H1 (cell line): ENCODE results near the gene RGS21. TPM values are rescaled to one million over a fixed set of nuclear protein-coding genes. Genes with fewer than 3 reads are reported as not detected.

Experiments
- CTCF ChIA-PET: fragments of 300-600 bp; sonication (Branson Sonifier 250); formaldehyde crosslinking; loops from one replicate; lab custom pipeline; 2021; ENCODE audit not compliant: partially characterized antibody; lab: Charles Lee
- POLR2A ChIA-PET: fragments of 300-600 bp; sonication (Branson Sonifier 250); formaldehyde crosslinking; loops from one replicate; lab custom pipeline; 2021; ENCODE audit warnings: inconsistent platforms; ENCODE audit not compliant: partially characterized antibody; lab: Charles Lee
- DNase-seq, 2 experiments: peaks; one replicate each; pipeline versions ENCODE4 v3.0.0 to v3.0.0-alpha.2; 2010 to 2022; ENCODE audit warnings: low spot score in 2 of 2, low read depth in 1 of 2, mixed read lengths in 1 of 2
- FAIRE-seq: peaks from 2 replicates; lab custom pipeline; 2011; peaks lifted over from hg19 to GRCh38; lab: Jason Lieb, UNC
- H2AFZ ChIP-seq: 2 replicates; pipeline ENCODE4 v1.8.1; 2012; ENCODE audit warnings: low read length, inconsistent platforms
- H2AK5ac ChIP-seq: 2 replicates; pipeline ENCODE4 v1.6.1; 2013; ENCODE audit warnings: low read depth, low read length
- H2BK120ac ChIP-seq: replicated peaks from 2 replicates; pipeline ENCODE3; 2013; ENCODE audit warnings: low read depth, low read length, inconsistent platforms
- H2BK12ac ChIP-seq: 2 replicates; pipeline ENCODE4 v1.6.1; 2013; ENCODE audit warnings: low read depth, low read length
- H2BK15ac ChIP-seq: 2 replicates; pipeline ENCODE4 v1.6.1; 2013; ENCODE audit warnings: low read length
- H2BK20ac ChIP-seq: 2 replicates; pipeline ENCODE4 v1.6.1; 2013; ENCODE audit warnings: low read length
- H2BK5ac ChIP-seq: 2 replicates; pipeline ENCODE4 v1.6.1; 2013; ENCODE audit warnings: low read depth, low read length
- H3K14ac ChIP-seq: 2 replicates; pipeline ENCODE4 v1.6.1; 2013; ENCODE audit warnings: inconsistent platforms; ENCODE audit not compliant: insufficient read length
- H3K18ac ChIP-seq: 2 replicates; pipeline ENCODE4 v1.6.1; 2013; ENCODE audit warnings: low read length; ENCODE audit errors: extremely low read depth
- H3K23ac ChIP-seq: 2 replicates; pipeline ENCODE4 v1.6.1; 2013; ENCODE audit warnings: inconsistent platforms; ENCODE audit not compliant: insufficient read length
- H3K23me2 ChIP-seq: 2 replicates; pipeline ENCODE4 v1.6.1; 2013; ENCODE audit warnings: low read depth, low read length
- H3K27ac ChIP-seq: 2 replicates; pipeline ENCODE4 v1.6.1; 2011; ENCODE audit warnings: low read depth, low read length, inconsistent platforms
- H3K27me3 ChIP-seq, 4 experiments: replicated peaks in 1 of 4; 1 replicate in 1 of 4; 2 replicates in 3 of 4; pipeline versions ENCODE4 v1.6.1 to v1.8.1; 2011 to 2013; ENCODE audit warnings: low read length in 3 of 4, mild to moderate bottlenecking in 3 of 4, inconsistent platforms in 2 of 4, mixed read lengths in 2 of 4, moderate library complexity in 1 of 4; ENCODE audit not compliant: control insufficient read depth in 3 of 4, insufficient read depth in 3 of 4; ENCODE audit errors: extremely low read depth in 1 of 4
- H3K36me3 ChIP-seq, 4 experiments: 2 replicates each; pipeline versions ENCODE4 v1.6.1 to v1.8.1; 2011 to 2013; ENCODE audit warnings: mild to moderate bottlenecking in 4 of 4, low read length in 3 of 4, moderate library complexity in 2 of 4, control low read depth in 1 of 4, inconsistent platforms in 1 of 4; ENCODE audit not compliant: insufficient read depth in 4 of 4, control insufficient read depth in 2 of 4
- H3K4ac ChIP-seq: replicated peaks from 2 replicates; pipeline ENCODE3; 2013; ENCODE audit warnings: low read length, low read depth, mixed read lengths, inconsistent platforms; ENCODE audit not compliant: insufficient read length
- H3K4me1 ChIP-seq, 4 experiments: replicated peaks in 1 of 4; 1 replicate in 1 of 4; 2 replicates in 3 of 4; pipeline versions ENCODE4 v1.6.1 to v1.8.1; 2011 to 2013; ENCODE audit warnings: low read length in 3 of 4, inconsistent platforms in 2 of 4, mixed read lengths in 1 of 4; ENCODE audit not compliant: insufficient read depth in 4 of 4, control insufficient read depth in 3 of 4
- H3K4me2 ChIP-seq, 2 experiments: 2 replicates each; pipeline versions ENCODE4 v1.6.1 to v1.8.1; 2011 to 2013; ENCODE audit warnings: low read depth in 2 of 2, low read length in 2 of 2, control low read depth in 1 of 2, inconsistent platforms in 1 of 2, mild to moderate bottlenecking in 1 of 2; ENCODE audit not compliant: insufficient read depth in 1 of 2
- H3K4me3 ChIP-seq, 4 experiments: fragments of 200-600, 300-600 bp in 1 of 4; sonication (generic), shearing (Covaris generic), sonication (Bioruptor Twin) in 1 of 4; 2 replicates each; pipeline versions ENCODE4 v1.5.1 to v1.8.1; 2011 to 2016; ENCODE audit warnings: low read length in 4 of 4, low read depth in 3 of 4, control low read depth in 2 of 4, inconsistent platforms in 2 of 4, mild to moderate bottlenecking in 2 of 4, mixed read lengths in 1 of 4, moderate library complexity in 1 of 4; ENCODE audit not compliant: insufficient read depth in 2 of 4; ENCODE audit errors: extremely low read depth in 1 of 4
- H3K56ac ChIP-seq: replicated peaks from 2 replicates; pipeline ENCODE3; 2013; ENCODE audit warnings: low read depth, mild to moderate bottlenecking, mixed read lengths, low read length, inconsistent platforms; ENCODE audit not compliant: insufficient read length
- H3K79me1 ChIP-seq: 2 replicates; pipeline ENCODE4 v1.6.1; 2013; ENCODE audit warnings: low read depth, low read length, control low read depth
- H3K79me2 ChIP-seq, 2 experiments: 2 replicates each; pipeline versions ENCODE4 v1.6.1 to v1.8.1; 2012 to 2013; ENCODE audit warnings: low read length in 2 of 2, mild to moderate bottlenecking in 2 of 2, inconsistent platforms in 1 of 2; ENCODE audit not compliant: insufficient read depth in 2 of 2, control insufficient read depth in 1 of 2
- H3K9ac ChIP-seq, 4 experiments: replicated peaks in 1 of 4; 1 replicate in 1 of 4; 2 replicates in 3 of 4; pipeline versions ENCODE4 v1.6.1 to v1.8.1; 2011 to 2013; ENCODE audit warnings: low read depth in 3 of 4, low read length in 3 of 4, control low read depth in 2 of 4, mild to moderate bottlenecking in 2 of 4, moderate library complexity in 2 of 4, inconsistent platforms in 1 of 4; ENCODE audit errors: extremely low read depth in 1 of 4
- H3K9me3 ChIP-seq, 2 experiments: 2 replicates each; pipeline versions ENCODE4 v1.6.1 to v1.8.1; 2012 to 2013; ENCODE audit warnings: mild to moderate bottlenecking in 2 of 2, moderate library complexity in 2 of 2, control low read depth in 1 of 2, inconsistent platforms in 1 of 2, low read depth in 1 of 2, low read length in 1 of 2, mixed read lengths in 1 of 2; ENCODE audit not compliant: insufficient read depth in 2 of 2
- H4K20me1 ChIP-seq, 2 experiments: replicated peaks in 1 of 2; 2 replicates each; pipeline versions ENCODE3 to v1.8.1; 2011 to 2013; ENCODE audit warnings: inconsistent platforms in 2 of 2, low read length in 2 of 2, mild to moderate bottlenecking in 1 of 2; ENCODE audit not compliant: insufficient read depth in 2 of 2, control insufficient read depth in 1 of 2
- H4K5ac ChIP-seq: 2 replicates; pipeline ENCODE4 v1.6.1; 2013; ENCODE audit warnings: low read length, low read depth, mixed read lengths, inconsistent platforms; ENCODE audit not compliant: insufficient read length
- H4K8ac ChIP-seq: 2 replicates; pipeline ENCODE4 v1.8.0; 2013; ENCODE audit warnings: mild to moderate bottlenecking, moderate library complexity, low read length, inconsistent platforms; ENCODE audit not compliant: insufficient read depth; ENCODE audit errors: extremely low read depth
- H4K91ac ChIP-seq: replicated peaks from 2 replicates; pipeline ENCODE3; 2013; ENCODE audit warnings: low read length, mixed read lengths, inconsistent platforms; ENCODE audit not compliant: insufficient read length
- CHD1 ChIP-seq: IDR thresholded peaks from 2 replicates; pipeline ENCODE4 v1.6.1; 2012; ENCODE audit warnings: low read depth, low read length, improper control_type of control experiment
- EGR1 ChIP-seq: IDR thresholded peaks from 2 replicates; pipeline ENCODE4 v1.6.1; 2011; ENCODE audit warnings: low read depth, low read length, borderline replicate concordance
- EZH2 ChIP-seq: fragments of 200-600 bp; sonication (generic); IDR thresholded peaks from 2 replicates; pipeline ENCODE4 v1.7.1; 2012; ENCODE audit warnings: low read depth, mild to moderate bottlenecking, moderate library complexity, low read length, inconsistent platforms; ENCODE audit not compliant: severe bottlenecking
- KDM1A ChIP-seq: fragments of 200-600, 300-600 bp; sonication (generic); IDR thresholded peaks from 2 replicates; pipeline ENCODE4 v1.7.1; 2016; ENCODE audit warnings: mild to moderate bottlenecking, low read length, borderline replicate concordance
- KDM5A ChIP-seq: fragments of 200-600 bp; IDR thresholded peaks from 2 replicates; pipeline ENCODE4 v1.7.1; 2012; ENCODE audit warnings: mild to moderate bottlenecking, low read length, inconsistent platforms, mixed read lengths
- MAFK ChIP-seq: IDR thresholded peaks from 2 replicates; pipeline ENCODE4 v1.6.1; 2012; ENCODE audit warnings: low read depth, mild to moderate bottlenecking, improper control_type of control experiment, low read length
- YY1 ChIP-seq: IDR thresholded peaks from 2 replicates; pipeline ENCODE4 v1.6.1; 2011; ENCODE audit warnings: low read depth, mild to moderate bottlenecking, low read length
- polyA plus RNA-seq, 7 experiments: library from polyadenylated mRNA; depleted of rRNA in 3 of 7; stranded (reverse) in 5 of 7; unstranded in 2 of 7; fragments of >200 nt in 5 of 7; fragments of 200-250 nt in 2 of 7; gene quantifications; 1 replicate in 5 of 7; 2 replicates in 1 of 7; 4 replicates in 1 of 7; pipeline versions ENCODE4 v1.2.1 to v1.2.3, GENCODE V29; 2011 to 2013; ENCODE audit warnings: missing spikeins in 2 of 7, mixed read lengths in 2 of 7
- total RNA-seq: library from RNA; stranded (reverse); fragmentation: NEBNext Ultra II Directional; extraction: Animal tissue kit (Norgen Biotek cat#: 25700); gene quantifications from 2 replicates; pipeline ENCODE4 v1.2.1, GENCODE V29; 2021
- TF ChIP-seq, protein P1 (sequence below): IDR thresholded peaks from 2 replicates; pipeline ENCODE4 v1.6.1; 2012; ENCODE audit warnings: inconsistent platforms

RGS21 gene
- total and polyA plus RNA-seq, 2 of the 8 experiments (the other 6 are each of a cell fraction or from before 2014, with no cell fraction given), result not detected

DNA sequence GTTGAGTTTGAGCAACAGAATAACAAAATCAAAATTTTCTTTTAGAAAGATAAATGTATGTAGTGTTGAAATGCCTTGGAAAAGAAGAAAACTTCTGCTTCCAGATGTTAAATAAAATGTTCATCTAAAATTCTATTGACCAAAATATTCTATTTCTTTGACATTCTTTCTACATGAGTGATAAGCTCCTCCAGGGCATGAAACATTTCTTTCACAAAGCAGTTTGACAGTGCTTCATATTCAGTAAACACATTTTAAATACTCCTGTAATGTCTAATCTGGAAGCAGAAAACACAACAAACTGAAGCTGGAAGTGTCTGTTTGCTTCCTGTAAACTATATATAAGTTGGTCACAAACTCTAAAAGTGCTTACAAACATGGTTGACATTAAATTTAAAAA lies 61.5 kb downstream of the RGS21 start:
- Histone ChIP-seq H3K56ac (no peak overlapping the region), H2BK120ac (no peak overlapping the region), H3K79me1 (no peaks in the 10 kb centered on the region), H3K9me3 (no peaks in the 10 kb centered on the region), H3K4ac (no peak overlapping the region), H4K20me1 (no peaks in the 10 kb centered on the region), H3K4me3 (no peak overlapping the region), H4K8ac (no peak overlapping the region), H2AK5ac (no peak overlapping the region), H2BK5ac (no peak overlapping the region), H2BK15ac (no peak overlapping the region), H2AFZ (no peak overlapping the region), H4K5ac (no peak overlapping the region), H3K18ac (no peak overlapping the region), H2BK12ac (no peak overlapping the region)
- no peak for FAIRE-seq
- POLR2A ChIA-PET, result no interaction called here
- TF ChIP-seq EZH2, result no peak
- TF ChIP-seq CHD1, result no peak
- TF ChIP-seq, protein P1, sequence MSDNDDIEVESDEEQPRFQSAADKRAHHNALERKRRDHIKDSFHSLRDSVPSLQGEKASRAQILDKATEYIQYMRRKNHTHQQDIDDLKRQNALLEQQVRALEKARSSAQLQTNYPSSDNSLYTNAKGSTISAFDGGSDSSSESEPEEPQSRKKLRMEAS, result no peak
- TF ChIP-seq KDM1A, result no peak
- TF ChIP-seq MAFK, result no peak
- TF ChIP-seq YY1, result no peak
- TF ChIP-seq EGR1, result no peak
- no peak for TF ChIP-seq KDM5A
- TF ChIP-seq, all 59 proteins: peak for 0
- H3K27ac ChIP-seq, result no peak overlapping the region
- H3K23ac ChIP-seq, result no peak overlapping the region
- no peak overlapping the region for H3K14ac ChIP-seq
- H4K91ac ChIP-seq, result no peak overlapping the region
- H3K23me2 ChIP-seq, result no peaks in the 10 kb centered on the region
- no peaks in the 10 kb centered on the region for H3K27me3 ChIP-seq
- H3K79me2 ChIP-seq, result no peaks in the 10 kb centered on the region
- no peaks in the 10 kb centered on the region for H3K36me3 ChIP-seq
- H3K4me1 ChIP-seq, result peaks cover 0 to 11% (median 0%) of the 10 kb centered on the region in 4 experiments; a peak in 1 of 7 replicates
- no peak for DNase-seq
- no peak overlapping the region for H3K4me2 ChIP-seq
- H2BK20ac ChIP-seq, result no peak overlapping the region
- H3K9ac ChIP-seq, result no peak overlapping the region
- CTCF ChIA-PET, result interaction anchor here (0.5 to 0.6 kb wide), 2 partner anchors 11 to 19 kb away, joined by 3 read pairs; no protein-coding TSS in a partner anchor
